Neutrophil (primary cell): Measurements from ENCODE around the gene ADAMTS17.

Experiments used
- H3K27ac ChIP-seq: fragments of 200-600 bp; sonication (generic); 2 replicates; pipeline ENCODE4 v1.5.1; 2016; ENCODE audit warnings: mild to moderate bottlenecking, moderate library complexity
- H3K27me3 ChIP-seq: fragments of 200-600 bp; sonication (generic); 2 replicates; pipeline ENCODE4 v1.6.0; 2016; ENCODE audit warnings: mild to moderate bottlenecking
- H3K36me3 ChIP-seq: fragments of 200-600 bp; sonication (generic); 2 replicates; pipeline ENCODE4 v1.5.1; 2017
- H3K4me1 ChIP-seq, 2 experiments: fragments of 200-600 bp in 1 of 2; sonication (generic) in 1 of 2; 1 replicate in 1 of 2; 2 replicates in 1 of 2; pipeline versions ENCODE4 v1.5.1 to v1.6.1; 2013 to 2016; ENCODE audit warnings: low read depth in 1 of 2, low read length in 1 of 2, mild to moderate bottlenecking in 1 of 2, moderate library complexity in 1 of 2; ENCODE audit not compliant: control insufficient read depth in 1 of 2, insufficient read depth in 1 of 2
- H3K4me3 ChIP-seq, 2 experiments: fragments of 200-600 bp in 1 of 2; sonication (generic) in 1 of 2; 1 replicate in 1 of 2; 2 replicates in 1 of 2; pipeline ENCODE4 v1.5.1; 2013 to 2016; ENCODE audit warnings: low read depth in 1 of 2, low read length in 1 of 2, mild to moderate bottlenecking in 1 of 2, moderate library complexity in 1 of 2
- H3K9me3 ChIP-seq: fragments of 200-600 bp; sonication (generic); 2 replicates; pipeline ENCODE4 v1.5.1; 2016
- TF ChIP-seq, protein P1 (sequence below): fragments of 200-600 bp; sonication (generic); IDR thresholded peaks from 2 replicates; pipeline ENCODE4 v1.5.1; 2016; ENCODE audit warnings: antibody characterized with exemption

The ADAMTS17 gene

DNA sequence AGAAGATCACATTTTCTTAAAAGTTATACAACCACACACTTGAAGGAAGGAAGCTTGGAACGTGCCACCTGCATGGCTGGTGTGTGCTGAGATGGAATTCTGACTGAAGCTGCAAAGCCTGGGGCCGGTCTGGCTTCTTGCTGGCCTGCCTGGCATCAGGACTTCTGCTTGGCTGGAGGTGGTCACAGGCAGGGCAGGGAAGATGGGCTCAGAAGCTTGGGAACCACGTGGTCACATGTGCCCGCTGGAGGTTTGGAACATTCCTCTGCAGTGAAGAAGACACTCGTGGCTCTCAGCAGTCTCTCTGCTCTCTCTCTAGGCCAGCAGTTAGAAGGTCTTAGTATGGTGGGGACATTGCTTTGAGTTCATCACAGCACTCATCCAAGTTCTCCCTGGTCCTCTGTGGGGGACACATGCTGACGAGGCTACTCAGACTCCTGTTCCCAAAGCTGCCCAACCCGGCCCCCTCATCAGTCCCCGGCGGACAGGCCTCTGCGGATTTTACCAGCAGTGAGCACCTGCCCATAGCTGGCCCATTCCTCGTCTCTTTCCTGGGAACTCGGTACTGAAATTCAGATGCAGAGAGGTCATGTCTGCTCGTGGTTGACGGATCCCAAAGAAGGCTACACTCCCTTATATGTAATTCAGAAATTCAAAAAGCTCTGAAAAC lies 229.0 kb downstream of the ADAMTS17 start:
- Histone ChIP-seq H3K4me1 (no peaks in the 10 kb centered on the region), H3K9me3 (no peaks in the 10 kb centered on the region), H3K36me3 (no peaks in the 10 kb centered on the region), H3K27me3 (peaks cover 15% of the 10 kb centered on the region), H3K4me3 (no peak overlapping the region), H3K27ac (no peak overlapping the region)
- TF ChIP-seq, protein P1, sequence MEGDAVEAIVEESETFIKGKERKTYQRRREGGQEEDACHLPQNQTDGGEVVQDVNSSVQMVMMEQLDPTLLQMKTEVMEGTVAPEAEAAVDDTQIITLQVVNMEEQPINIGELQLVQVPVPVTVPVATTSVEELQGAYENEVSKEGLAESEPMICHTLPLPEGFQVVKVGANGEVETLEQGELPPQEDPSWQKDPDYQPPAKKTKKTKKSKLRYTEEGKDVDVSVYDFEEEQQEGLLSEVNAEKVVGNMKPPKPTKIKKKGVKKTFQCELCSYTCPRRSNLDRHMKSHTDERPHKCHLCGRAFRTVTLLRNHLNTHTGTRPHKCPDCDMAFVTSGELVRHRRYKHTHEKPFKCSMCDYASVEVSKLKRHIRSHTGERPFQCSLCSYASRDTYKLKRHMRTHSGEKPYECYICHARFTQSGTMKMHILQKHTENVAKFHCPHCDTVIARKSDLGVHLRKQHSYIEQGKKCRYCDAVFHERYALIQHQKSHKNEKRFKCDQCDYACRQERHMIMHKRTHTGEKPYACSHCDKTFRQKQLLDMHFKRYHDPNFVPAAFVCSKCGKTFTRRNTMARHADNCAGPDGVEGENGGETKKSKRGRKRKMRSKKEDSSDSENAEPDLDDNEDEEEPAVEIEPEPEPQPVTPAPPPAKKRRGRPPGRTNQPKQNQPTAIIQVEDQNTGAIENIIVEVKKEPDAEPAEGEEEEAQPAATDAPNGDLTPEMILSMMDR: no peak

DNA sequence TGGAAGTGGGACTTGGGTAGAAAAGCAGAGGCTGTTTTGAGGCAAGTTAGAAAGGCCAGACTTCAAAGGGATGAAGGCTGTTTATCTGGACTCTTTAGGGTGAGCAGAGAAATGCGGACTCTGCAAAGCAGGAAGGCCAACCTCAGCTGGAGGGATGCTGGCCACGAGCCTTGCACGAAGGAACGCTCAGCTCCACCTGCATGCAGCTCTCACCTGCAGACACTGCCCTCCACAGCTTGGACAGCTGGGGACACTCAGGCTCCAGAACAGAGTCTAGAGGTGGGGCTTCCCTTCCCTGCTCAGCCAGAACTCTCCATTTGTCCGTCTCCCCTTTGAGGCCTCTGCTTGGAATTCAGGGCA lies 229.7 kb downstream of the ADAMTS17 start:
- no peak overlapping the region for H3K4me3 ChIP-seq
- H3K27me3 ChIP-seq: peaks cover 15% of the 10 kb centered on the region
- no peaks in the 10 kb centered on the region for H3K9me3 ChIP-seq
- no peaks in the 10 kb centered on the region for H3K4me1 ChIP-seq
- H3K36me3 ChIP-seq: no peaks in the 10 kb centered on the region
- H3K27ac ChIP-seq: no peak overlapping the region
- TF ChIP-seq, protein P1: no peak

DNA sequence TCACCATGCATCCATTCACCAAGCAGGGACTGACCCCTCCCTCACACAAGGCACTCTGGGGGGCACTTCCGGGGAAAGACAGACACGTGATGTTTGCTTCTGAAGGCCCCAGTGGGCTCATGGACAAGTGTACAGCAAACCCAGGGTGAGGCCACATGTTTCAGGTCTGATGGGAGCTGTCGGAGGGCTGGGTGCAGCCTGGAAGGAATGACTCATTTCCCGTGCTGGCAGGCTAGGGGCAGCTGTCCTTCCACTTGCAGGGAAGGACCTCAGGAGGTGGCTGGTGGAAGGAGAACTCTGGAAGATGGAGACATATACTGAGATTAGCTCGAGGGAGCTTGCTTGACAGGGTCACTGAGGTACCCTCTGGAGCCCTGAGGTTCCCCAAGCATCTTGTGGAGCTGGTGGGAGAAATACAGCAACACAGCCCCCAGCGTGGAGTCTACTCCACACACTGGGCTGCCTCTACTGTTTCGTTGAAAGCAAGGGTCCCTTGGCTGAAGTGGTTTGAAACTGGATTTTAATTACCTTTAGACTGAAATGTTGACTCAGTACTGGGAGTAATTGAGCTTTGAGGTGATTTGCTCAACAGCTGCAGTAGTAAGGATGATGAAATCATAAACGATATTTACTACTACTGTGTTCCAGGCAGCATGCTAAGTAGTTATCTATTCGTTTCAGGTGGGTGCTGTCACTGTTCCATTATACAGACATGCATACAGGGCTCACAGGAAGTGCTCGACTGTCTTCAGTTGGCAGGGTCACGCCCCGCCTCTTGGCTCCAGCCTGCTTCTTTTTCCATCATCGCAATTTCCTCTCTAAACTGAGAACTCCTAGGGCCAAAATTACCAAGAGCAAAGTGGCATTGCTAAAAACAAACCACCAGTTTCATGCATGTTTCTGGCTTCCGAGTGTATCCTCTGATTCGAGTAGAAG lies 230.4 kb downstream of the ADAMTS17 start:
- TF ChIP-seq, protein P1: no peak
- H3K27me3 ChIP-seq: peaks cover 15% of the 10 kb centered on the region
- H3K36me3 ChIP-seq: no peaks in the 10 kb centered on the region
- no peaks in the 10 kb centered on the region for H3K4me1 ChIP-seq
- H3K4me3 ChIP-seq: no peak overlapping the region
- no peak overlapping the region for H3K27ac ChIP-seq
- no peaks in the 10 kb centered on the region for H3K9me3 ChIP-seq

DNA sequence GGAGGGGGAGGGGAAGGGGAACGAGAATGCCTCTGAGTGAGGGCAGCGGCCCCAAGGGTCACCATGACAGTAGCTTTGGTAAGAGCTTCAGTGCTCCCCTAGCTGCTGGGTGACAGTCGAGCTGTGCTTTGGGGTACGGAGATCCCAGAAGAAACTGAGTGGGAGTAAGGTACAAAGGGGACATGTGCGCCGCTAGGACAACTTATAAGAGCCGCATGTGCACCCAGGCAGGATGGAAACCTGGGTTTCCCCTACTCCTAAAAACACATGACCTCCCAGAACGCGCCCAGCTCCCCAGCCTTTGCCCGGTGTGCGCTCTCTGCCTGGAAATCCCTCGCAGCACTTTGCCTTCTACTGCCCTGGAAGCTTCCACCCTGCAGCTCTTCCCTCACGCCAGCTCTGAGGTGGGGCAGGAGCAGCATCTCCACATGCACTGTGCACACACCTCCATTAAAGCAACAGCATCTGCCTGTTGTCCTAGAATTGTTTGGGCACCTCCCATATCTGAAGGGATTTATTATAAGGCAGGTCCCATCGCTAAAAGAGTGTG lies 232.2 kb downstream of the ADAMTS17 start:
- H3K27me3 ChIP-seq: peaks cover 5% of the 10 kb centered on the region
- H3K9me3 ChIP-seq: no peaks in the 10 kb centered on the region
- no peaks in the 10 kb centered on the region for H3K36me3 ChIP-seq
- TF ChIP-seq, protein P1: no peak
- no peak overlapping the region for H3K4me3 ChIP-seq
- no peak overlapping the region for H3K27ac ChIP-seq
- H3K4me1 ChIP-seq: no peaks in the 10 kb centered on the region

DNA sequence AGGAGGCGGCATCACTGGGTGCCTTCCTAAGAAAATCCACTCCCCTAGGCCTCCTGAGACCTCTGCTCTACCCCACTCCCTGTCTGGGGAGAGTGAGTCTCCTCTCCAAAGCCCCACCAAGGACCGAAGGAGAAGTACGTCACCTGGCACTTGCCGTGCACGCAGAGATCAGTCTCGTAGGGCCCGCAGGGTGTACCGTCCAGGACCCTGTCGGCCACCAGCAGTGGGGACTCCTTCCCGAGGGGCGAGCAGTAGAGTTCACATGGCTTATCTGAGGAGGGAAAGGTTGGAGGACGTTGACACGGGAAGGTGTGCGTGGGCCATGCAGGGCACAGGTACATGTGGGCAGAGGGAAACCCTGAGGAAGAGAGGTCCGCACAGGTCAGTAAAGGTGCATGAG lies 232.9 kb downstream of the ADAMTS17 start:
- H3K36me3 ChIP-seq: no peaks in the 10 kb centered on the region
- no peaks in the 10 kb centered on the region for H3K27me3 ChIP-seq
- no peaks in the 10 kb centered on the region for H3K9me3 ChIP-seq
- no peaks in the 10 kb centered on the region for H3K4me1 ChIP-seq
- TF ChIP-seq, protein P1: no peak
- H3K27ac ChIP-seq: no peak overlapping the region
- no peak overlapping the region for H3K4me3 ChIP-seq
